NCI-H2227 (cell line): ENCODE results near the gene MRPL49.
"Not testable (repeated sequence)": the region's sequence is repeated elsewhere in the genome, so short reads cannot be mapped to it uniquely, and the experiment has no call there.

ENCODE experiments used
- DNase-seq: peaks from one replicate; lab custom pipeline; 2025; ENCODE audit not compliant: unreplicated experiment; lab: John Stamatoyannopoulos, UW

MRPL49 gene

GRCh38 chr11:65132238-65132987 is 10.3 kb downstream of the MRPL49 start:
- DNase-seq, result no peak

- DNase-seq, result peak; percentile 28
Observed at GRCh38 chr11:65132988-65133700, 11.0 kb downstream of the MRPL49 start.

- DNase-seq, result no peak
Observed at GRCh38 chr11:65133724-65134123, 11.6 kb downstream of the MRPL49 start.

- peak; percentile 92 for DNase-seq
Observed at GRCh38 chr11:65134240-65134951, 12.3 kb downstream of the MRPL49 start, which contains the start of gene SYVN1. Gene SYVN1 (minus strand): TSS chr11:65134519. CDS start chr11:65133601, 918 bp downstream.

GRCh38 chr11:65134952-65135632 is 13.0 kb downstream of the MRPL49 start:
- DNase-seq, result peak; percentile 95

- DNase-seq, result no peak
Observed at GRCh38 chr11:65135633-65136145, 13.6 kb downstream of the MRPL49 start.

- DNase-seq, result no peak
Observed at GRCh38 chr11:65136515-65137096, 14.5 kb downstream of the MRPL49 start.

GRCh38 chr11:65141896-65142494 is 19.9 kb downstream of the MRPL49 start:
- no peak for DNase-seq

GRCh38 chr11:65147352-65148075 is 25.4 kb downstream of the MRPL49 start:
- DNase-seq, result no peak

- no peak for DNase-seq
Observed at GRCh38 chr11:65148657-65149056, 26.5 kb downstream of the MRPL49 start.

GRCh38 chr11:65150131-65150508 is 28.0 kb downstream of the MRPL49 start:
- DNase-seq, result not testable (repeated sequence)

GRCh38 chr11:65150509-65151299 is 28.6 kb downstream of the MRPL49 start:
- peak; percentile 45 for DNase-seq

GRCh38 chr11:65151331-65151899 is 29.3 kb downstream of the MRPL49 start:
- no peak for DNase-seq

GRCh38 chr11:65152122-65152521 is 30.0 kb downstream of the MRPL49 start:
- DNase-seq, result no peak

- no peak for DNase-seq
Observed at GRCh38 chr11:65156256-65156655, 34.1 kb downstream of the MRPL49 start.

GRCh38 chr11:65156926-65157325 is 34.8 kb downstream of the MRPL49 start:
- no peak for DNase-seq

GRCh38 chr11:65157336-65157735 is 35.2 kb downstream of the MRPL49 start:
- no peak for DNase-seq

GRCh38 chr11:65159012-65159411 is 36.9 kb downstream of the MRPL49 start:
- DNase-seq, result no peak
